IMR-90 (cell line): ENCODE measurements around the gene SNRPB. TPM values are rescaled to one million over a fixed set of nuclear protein-coding genes. Genes with fewer than 3 reads are reported as not detected.
"Not testable (repeated sequence)": the region's sequence is repeated elsewhere in the genome, so short reads cannot be mapped to it uniquely, and the experiment has no call there.

Experiments
- ATAC-seq: fragments of 200-7000 bp; cut with Tn5 transposase; 2 replicates; pipeline ENCODE4 v1.9.1; 2020; ENCODE audit warnings: low read depth, mild to moderate bottlenecking, moderate library complexity
- BruUV-seq: library from RNA; stranded (reverse); fragments of 400-500 nt; replicated peaks from 2 replicates; lab custom pipeline; 2021; lab: Mats Ljungman, UMichigan
- CTCF ChIA-PET: fragments of 300-600 bp; formaldehyde crosslinking; extraction: SDS; loops from one replicate; lab custom pipeline; 2021; ENCODE audit warnings: antibody characterized with exemption; lab: Yijun Ruan, JAX
- POLR2A ChIA-PET: fragments of 300-600 bp; sonication (Branson Sonifier 250); formaldehyde crosslinking; loops from one replicate; lab custom pipeline; 2022; ENCODE audit warnings: antibody characterized with exemption; ENCODE audit not compliant: unreplicated experiment; lab: Charles Lee
- DNase-seq: peaks from one replicate; pipeline ENCODE4 v3.0.0; 2013
- H2AFZ ChIP-seq: replicated peaks from 2 replicates; pipeline ENCODE3; 2013; ENCODE audit warnings: low read length, mild to moderate bottlenecking; ENCODE audit not compliant: poor library complexity
- H2AK5ac ChIP-seq: 2 replicates; pipeline ENCODE4 v1.6.1; 2013; ENCODE audit warnings: low read depth, low read length, inconsistent platforms
- H2AK9ac ChIP-seq: replicated peaks from 2 replicates; pipeline ENCODE3; 2013; ENCODE audit warnings: mild to moderate bottlenecking, low read depth, low read length, moderate library complexity; ENCODE audit not compliant: poor library complexity
- H2BK120ac ChIP-seq: 2 replicates; pipeline ENCODE4 v1.6.1; 2013; ENCODE audit warnings: low read depth, low read length, inconsistent platforms
- H2BK15ac ChIP-seq: 3 replicates; pipeline ENCODE4 v1.6.1; 2013; ENCODE audit warnings: low read depth, low read length, inconsistent platforms
- H2BK20ac ChIP-seq: 2 replicates; pipeline ENCODE4 v1.6.1; 2013; ENCODE audit warnings: low read depth, mild to moderate bottlenecking, inconsistent platforms, low read length, moderate library complexity
- H2BK5ac ChIP-seq: 2 replicates; pipeline ENCODE4 v1.6.1; 2013; ENCODE audit warnings: mild to moderate bottlenecking, low read depth, low read length, inconsistent platforms; ENCODE audit not compliant: poor library complexity, severe bottlenecking
- H3K14ac ChIP-seq: replicated peaks from 2 replicates; pipeline ENCODE4 v1.6.1; 2013; ENCODE audit warnings: low read depth, low read length, inconsistent platforms
- H3K18ac ChIP-seq: 2 replicates; pipeline ENCODE4 v1.6.1; 2013; ENCODE audit warnings: low read depth, low read length, control low read depth
- H3K23ac ChIP-seq: 2 replicates; pipeline ENCODE4 v1.6.1; 2013; ENCODE audit warnings: low read depth, low read length, inconsistent platforms
- H3K27ac ChIP-seq: 2 replicates; pipeline ENCODE4 v1.5.1; 2013; ENCODE audit warnings: mild to moderate bottlenecking, control low read depth, low read length; ENCODE audit not compliant: insufficient read depth
- H3K27me3 ChIP-seq: 2 replicates; pipeline ENCODE4 v1.6.1; 2013; ENCODE audit warnings: low read length; ENCODE audit not compliant: control insufficient read depth, insufficient read depth
- H3K36me3 ChIP-seq: 2 replicates; pipeline ENCODE4 v1.6.1; 2013; ENCODE audit warnings: low read length, mixed read lengths; ENCODE audit not compliant: control insufficient read depth, insufficient read depth
- H3K4ac ChIP-seq: 2 replicates; pipeline ENCODE4 v1.6.1; 2013; ENCODE audit warnings: low read depth, low read length, inconsistent platforms
- H3K4me1 ChIP-seq: 2 replicates; pipeline ENCODE4 v1.6.1; 2013; ENCODE audit warnings: low read length, mixed read lengths; ENCODE audit not compliant: control insufficient read depth, insufficient read depth
- H3K4me2 ChIP-seq: 2 replicates; pipeline ENCODE4 v1.6.1; 2013; ENCODE audit warnings: low read depth, mild to moderate bottlenecking, control low read depth, low read length, moderate library complexity
- H3K4me3 ChIP-seq: 2 replicates; pipeline ENCODE4 v1.5.1; 2013; ENCODE audit warnings: low read depth, mild to moderate bottlenecking, control low read depth, low read length, moderate library complexity; ENCODE audit not compliant: insufficient read depth
- H3K56ac ChIP-seq: 2 replicates; pipeline ENCODE4 v1.6.1; 2013; ENCODE audit warnings: low read length, inconsistent platforms; ENCODE audit not compliant: insufficient read depth; ENCODE audit errors: extremely low read depth
- H3K79me1 ChIP-seq, 2 experiments: 2 replicates each; pipeline ENCODE4 v1.6.1; 2013; ENCODE audit warnings: low read length in 2 of 2, inconsistent platforms in 1 of 2, low read depth in 1 of 2
- H3K9ac ChIP-seq: 2 replicates; pipeline ENCODE4 v1.6.1; 2013; ENCODE audit warnings: low read depth, low read length, control low read depth
- H3K9me1 ChIP-seq: 2 replicates; pipeline ENCODE4 v1.6.1; 2013; ENCODE audit warnings: low read length, inconsistent platforms; ENCODE audit not compliant: insufficient read depth
- H3K9me3 ChIP-seq: 2 replicates; pipeline ENCODE4 v1.6.1; 2013; ENCODE audit warnings: low read length; ENCODE audit not compliant: control insufficient read depth, insufficient read depth
- H4K20me1 ChIP-seq: 2 replicates; pipeline ENCODE4 v1.6.1; 2013; ENCODE audit warnings: low read length, inconsistent platforms; ENCODE audit not compliant: insufficient read depth
- H4K5ac ChIP-seq: 2 replicates; pipeline ENCODE4 v1.6.1; 2013; ENCODE audit warnings: mild to moderate bottlenecking, low read depth, low read length, control low read depth
- H4K8ac ChIP-seq, 2 experiments: 2 replicates each; pipeline ENCODE4 v1.6.1; 2013; ENCODE audit warnings: low read depth in 2 of 2, low read length in 2 of 2, control low read depth in 1 of 2, inconsistent platforms in 1 of 2
- H4K91ac ChIP-seq: 2 replicates; pipeline ENCODE4 v1.6.1; 2013; ENCODE audit warnings: low read depth, low read length, inconsistent platforms; ENCODE audit not compliant: insufficient read depth
- WGBS, 2 experiments: methylation state at CpG; one replicate each; pipeline versions ENCODE4 v1.1.5 to v1.1.7; 2013; ENCODE audit warnings: missing lambda C conversion rate in 2 of 2; ENCODE audit not compliant: insufficient read length in 1 of 2; ENCODE audit errors: extremely low coverage in 2 of 2; 5-methylcytosine and 5-hydroxymethylcytosine counted together
- dilution Hi-C: fragments of 300-500 bp; cut with HindIII; formaldehyde crosslinking; loops from one replicate; pipeline ENCODE4 v1.14.3; 2018; ENCODE audit warnings: low sequenced_read_pairs; ENCODE audit not compliant: unreplicated experiment
- in situ Hi-C: fragments of 300-500 bp; cut with MboI; formaldehyde crosslinking; loops from 3 replicates; pipeline ENCODE4 v1.14.3; 2019; ENCODE audit warnings: low sequenced_read_pairs, inconsistent platforms, mixed read lengths
- intact Hi-C: fragments of 100-400 bp; cut with micrococcal nuclease; formaldehyde crosslinking; loops from 2 replicates; pipeline ENCODE4 v1.10.0; 2022
- polyA plus RNA-seq, 3 experiments: library from polyadenylated mRNA; depleted of rRNA; stranded (reverse); fragments of >200 nt; gene quantifications; 2 replicates each; pipeline ENCODE4 v1.2.3, GENCODE V29; 2012; ENCODE audit warnings: low replicate concordance in 1 of 3
- total RNA-seq: library from RNA; depleted of rRNA; stranded (reverse); fragments of >200 nt; gene quantifications from 2 replicates; pipeline ENCODE4 v1.2.3, GENCODE V29; 2012

The SNRPB gene
- total and polyA plus RNA-seq, 2 of the 4 experiments (the other 2 are of a cell fraction), result 103 to 214 TPM

GRCh38 chr20:2506426-2506825 is 35.8 kb upstream of the SNRPB start:
- H2BK15ac ChIP-seq, H2AFZ ChIP-seq, BruUV-seq, H3K4me1 ChIP-seq, ATAC-seq, H2BK5ac ChIP-seq, H4K5ac ChIP-seq, H3K4me3 ChIP-seq, H3K27ac ChIP-seq, H3K56ac ChIP-seq, H3K27me3 ChIP-seq, H2BK20ac ChIP-seq, H3K23ac ChIP-seq, POLR2A ChIA-PET, H3K14ac ChIP-seq, dilution Hi-C loops, H3K9ac ChIP-seq, H4K91ac ChIP-seq, H3K36me3 ChIP-seq, H3K4me2 ChIP-seq, H3K4ac ChIP-seq, H3K9me3 ChIP-seq, CTCF ChIA-PET, H4K8ac ChIP-seq, H3K9me1 ChIP-seq, H2BK120ac ChIP-seq, H2AK9ac ChIP-seq, H4K20me1 ChIP-seq, DNase-seq, intact Hi-C loops, H2AK5ac ChIP-seq, H3K18ac ChIP-seq: not testable (repeated sequence)
- in situ Hi-C loops, result loop anchor here (25.0 kb wide), 1 partner anchor 331 kb away; the partner anchor contains the start of genes PCED1A and VPS16
- WGBS, 2 experiments, result no CpG with 5 or more reads among the region's 5 CpGs
- H3K79me1 ChIP-seq, result peaks cover 5 to 26% of the 10 kb centered on the region in 2 experiments; a peak in 3 of 4 replicates

GRCh38 chr20:2504803-2505202 is 34.2 kb upstream of the SNRPB start:
- ATAC-seq, H3K9ac ChIP-seq, H3K27me3 ChIP-seq, H3K4ac ChIP-seq, H2BK20ac ChIP-seq, H2BK5ac ChIP-seq, POLR2A ChIA-PET, H3K9me3 ChIP-seq, H3K4me2 ChIP-seq, dilution Hi-C loops, H4K91ac ChIP-seq, BruUV-seq, H2AK5ac ChIP-seq, intact Hi-C loops, H3K18ac ChIP-seq, H3K4me1 ChIP-seq, H4K8ac ChIP-seq, H2AK9ac ChIP-seq, H3K14ac ChIP-seq, H2BK15ac ChIP-seq, H2AFZ ChIP-seq, H3K23ac ChIP-seq, H3K4me3 ChIP-seq, DNase-seq, H3K9me1 ChIP-seq, H3K27ac ChIP-seq, CTCF ChIA-PET, H3K36me3 ChIP-seq, H4K5ac ChIP-seq, H4K20me1 ChIP-seq, H3K56ac ChIP-seq, H2BK120ac ChIP-seq: not testable (repeated sequence)
- peaks cover 8 to 29% of the 10 kb centered on the region in 2 experiments; a peak in 3 of 4 replicates for H3K79me1 ChIP-seq
- no CpG with 5 or more reads among the region's 2 CpGs for WGBS, 2 experiments
- in situ Hi-C loops, result loop anchor here (25.0 kb wide), 1 partner anchor 332 kb away; the partner anchor contains the start of genes PCED1A and VPS16
